ENCODE data around the gene WDR64. TPM values are rescaled to one million over a fixed set of nuclear protein-coding genes. Genes with fewer than 3 reads are reported as not detected.

The WDR64 gene
- under 1 TPM in 1 of 2 experiments, not detected in 1; 0.13 TPM for total RNA-seq

DNA sequence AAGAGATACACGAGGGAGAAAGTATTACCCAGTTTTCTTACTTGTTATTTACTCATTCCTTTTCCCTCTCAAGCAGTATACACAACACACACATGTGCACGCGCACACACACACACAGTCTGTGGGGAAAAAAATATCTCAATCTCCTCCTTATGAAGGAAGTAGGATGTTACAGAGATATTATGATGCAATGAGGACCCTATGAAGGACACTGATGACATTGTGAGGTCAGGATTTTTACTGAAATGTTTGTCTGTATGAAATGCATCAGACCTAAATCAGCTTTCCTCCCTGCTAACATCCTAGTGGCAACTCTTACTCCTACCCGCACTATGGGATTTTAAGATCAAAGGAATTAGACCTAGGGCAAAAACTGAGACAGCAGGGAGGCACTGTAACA lies at the start of gene WDR64:
TSS of gene WDR64 (plus strand) at position 270 of the 400 bp plus-strand sequence. CDS start 204 bp downstream, outside the sequence.
- DNase-seq = no peak
- no peaks in the 10 kb centered on the region for H3K4me1 Mint-ChIP-seq
- no peak within 1 kb of the TSS for H3K27ac Mint-ChIP-seq
- H3K4me3 Mint-ChIP-seq = no peak within 1 kb of the TSS
- no peaks in the 10 kb centered on the region for H3K9me3 Mint-ChIP-seq
- peaks cover 14% of the 10 kb centered on the region for H3K27me3 Mint-ChIP-seq
- CTCF ChIA-PET = no interaction called here
- POLR2A ChIA-PET = no interaction called here
- no peaks in the 10 kb centered on the region for H3K36me3 Mint-ChIP-seq (ENCODE audit: low read depth)

DNA sequence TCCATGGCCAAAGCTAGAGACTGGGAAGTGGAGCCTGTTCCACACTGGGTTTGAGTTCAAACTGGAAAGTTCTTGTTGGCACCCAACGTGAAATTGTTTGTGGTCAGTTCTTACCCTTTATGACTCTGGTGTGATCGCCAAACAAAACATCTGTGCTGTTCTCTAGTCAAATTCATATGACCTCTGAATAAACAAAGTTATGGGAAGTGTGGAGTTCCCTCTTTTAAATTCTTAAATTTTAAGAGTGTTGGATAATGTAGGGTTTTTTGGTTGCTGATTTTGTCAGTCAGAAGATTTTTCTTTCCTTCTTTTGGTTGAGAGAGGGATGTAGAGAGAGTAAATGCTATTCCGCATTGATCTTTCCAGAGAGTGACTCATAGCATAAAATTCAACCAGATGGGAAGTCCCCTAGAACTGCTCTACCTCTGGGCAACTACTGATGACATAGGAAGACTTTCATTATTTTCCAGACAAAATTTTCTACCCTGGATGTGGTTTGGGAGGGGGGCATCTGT lies 48.3 kb upstream of the WDR64 start:
- CTCF ChIA-PET = no interaction called here
- Mint-ChIP-seq H3K27ac (no peak overlapping the region), H3K9me3 (no peaks in the 10 kb centered on the region), H3K27me3 (no peaks in the 10 kb centered on the region), H3K4me3 (no peak overlapping the region), H3K4me1 (peaks cover 4% of the 10 kb centered on the region), H3K36me3 (ENCODE audit: low read depth) (no peaks in the 10 kb centered on the region)
- no peak for DNase-seq
- POLR2A ChIA-PET = no interaction called here

DNA sequence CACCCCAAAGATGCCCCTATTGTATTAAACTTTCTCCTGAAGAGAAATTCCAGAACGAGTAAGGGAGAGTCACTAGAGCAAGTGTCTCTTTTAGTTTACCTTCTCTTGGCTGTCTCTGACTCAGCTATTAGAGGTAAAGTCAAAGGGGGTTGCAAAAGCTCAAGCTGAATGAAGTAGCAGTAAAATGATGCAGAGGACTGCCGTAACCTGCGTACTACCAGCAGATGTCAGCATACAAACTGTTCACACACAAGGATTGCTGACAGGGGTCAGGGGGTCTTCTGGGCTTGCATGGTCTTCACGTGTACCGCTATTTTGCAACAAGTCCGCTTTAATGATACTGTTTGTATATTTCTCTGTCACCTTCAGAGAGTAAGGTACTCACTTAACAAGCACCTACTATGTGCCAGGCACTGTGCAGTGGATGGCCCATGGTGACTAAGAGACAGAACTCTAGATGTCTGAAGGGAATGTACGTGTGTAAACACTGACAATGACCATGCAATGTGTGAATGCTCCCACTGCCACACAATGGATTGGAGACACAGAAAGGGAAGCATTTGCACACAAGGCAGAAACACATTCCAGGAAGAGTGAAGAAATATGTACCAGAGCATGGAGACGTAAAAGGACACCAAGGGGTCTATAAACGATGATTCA lies 46.8 kb upstream of the WDR64 start:
- no peaks in the 10 kb centered on the region for H3K27me3 Mint-ChIP-seq
- DNase-seq = no peak
- no peak overlapping the region for H3K4me3 Mint-ChIP-seq
- no peak overlapping the region for H3K27ac Mint-ChIP-seq
- peaks cover 4% of the 10 kb centered on the region for H3K4me1 Mint-ChIP-seq
- ChIA-PET POLR2A (no interaction called here), CTCF (interaction anchor here (1.0 to 1.5 kb wide), 2 partner anchors 218 to 394 kb away, joined by 3 read pairs; partner anchors contain the start of gene MAP1LC3C)
- H3K36me3 Mint-ChIP-seq (ENCODE audit: low read depth) = no peaks in the 10 kb centered on the region
- H3K9me3 Mint-ChIP-seq = no peaks in the 10 kb centered on the region

DNA sequence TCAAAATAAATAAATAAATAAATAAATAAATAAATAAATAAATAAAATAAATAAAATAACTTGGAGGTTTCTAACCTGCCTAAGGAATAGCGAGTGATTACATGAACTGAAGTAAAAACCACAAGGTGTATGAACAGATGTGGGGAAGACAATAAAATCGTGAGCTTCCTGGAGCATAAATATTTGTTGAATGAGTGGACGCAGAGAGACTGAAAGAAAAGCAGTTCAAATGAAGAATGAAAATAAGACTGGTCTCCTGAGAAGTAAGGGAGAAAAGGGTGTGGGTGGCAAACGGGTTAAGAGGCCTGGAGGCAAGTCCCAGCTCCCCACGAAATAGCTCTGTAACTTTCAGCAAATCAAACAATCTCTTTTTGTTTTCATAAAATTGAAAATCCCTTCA lies 45.5 kb upstream of the WDR64 start:
- Mint-ChIP-seq H3K4me3 (no peak overlapping the region), H3K4me1 (no peaks in the 10 kb centered on the region), H3K27me3 (no peaks in the 10 kb centered on the region), H3K9me3 (no peaks in the 10 kb centered on the region), H3K36me3 (ENCODE audit: low read depth) (no peaks in the 10 kb centered on the region), H3K27ac (no peak overlapping the region)
- CTCF ChIA-PET = interaction anchor here (0.5 to 1.5 kb wide), 3 partner anchors 217 to 392 kb away, joined by 3 read pairs; partner anchors contain the start of gene MAP1LC3C
- DNase-seq = no peak
- POLR2A ChIA-PET = no interaction called here

- DNase-seq = no peak
- no peaks in the 10 kb centered on the region for H3K36me3 Mint-ChIP-seq (ENCODE audit: low read depth)
- H3K4me3 Mint-ChIP-seq = no peak overlapping the region
- POLR2A ChIA-PET = interaction anchor here (2.0 kb wide), 1 partner anchor 33 kb away, joined by 4 read pairs; the partner anchor contains the start of genes CHML and OPN3
- no peaks in the 10 kb centered on the region for H3K9me3 Mint-ChIP-seq
- no peaks in the 10 kb centered on the region for H3K27me3 Mint-ChIP-seq
- no peak overlapping the region for H3K27ac Mint-ChIP-seq
- peaks cover under 1% of the 10 kb centered on the region for H3K4me1 Mint-ChIP-seq
- CTCF ChIA-PET = no interaction called here
Measured at GRCh38 chr1:241607497-241607896, 44.6 kb upstream of the WDR64 start.

- DNase-seq = no peak
- no peaks in the 10 kb centered on the region for H3K27me3 Mint-ChIP-seq
- H3K27ac Mint-ChIP-seq = no peak overlapping the region
- H3K4me3 Mint-ChIP-seq = no peak overlapping the region
- no peaks in the 10 kb centered on the region for H3K36me3 Mint-ChIP-seq (ENCODE audit: low read depth)
- H3K9me3 Mint-ChIP-seq = no peaks in the 10 kb centered on the region
- peaks cover 5% of the 10 kb centered on the region for H3K4me1 Mint-ChIP-seq
- POLR2A ChIA-PET = interaction anchor here (2.0 kb wide), 1 partner anchor 32 kb away, joined by 4 read pairs; the partner anchor contains the start of genes CHML and OPN3
- CTCF ChIA-PET = interaction anchor here (1.3 kb wide), 1 partner anchor 9 kb away, joined by 3 read pairs; no protein-coding TSS in a partner anchor
Measured at GRCh38 chr1:241608379-241609033, 43.6 kb upstream of the WDR64 start.

DNA sequence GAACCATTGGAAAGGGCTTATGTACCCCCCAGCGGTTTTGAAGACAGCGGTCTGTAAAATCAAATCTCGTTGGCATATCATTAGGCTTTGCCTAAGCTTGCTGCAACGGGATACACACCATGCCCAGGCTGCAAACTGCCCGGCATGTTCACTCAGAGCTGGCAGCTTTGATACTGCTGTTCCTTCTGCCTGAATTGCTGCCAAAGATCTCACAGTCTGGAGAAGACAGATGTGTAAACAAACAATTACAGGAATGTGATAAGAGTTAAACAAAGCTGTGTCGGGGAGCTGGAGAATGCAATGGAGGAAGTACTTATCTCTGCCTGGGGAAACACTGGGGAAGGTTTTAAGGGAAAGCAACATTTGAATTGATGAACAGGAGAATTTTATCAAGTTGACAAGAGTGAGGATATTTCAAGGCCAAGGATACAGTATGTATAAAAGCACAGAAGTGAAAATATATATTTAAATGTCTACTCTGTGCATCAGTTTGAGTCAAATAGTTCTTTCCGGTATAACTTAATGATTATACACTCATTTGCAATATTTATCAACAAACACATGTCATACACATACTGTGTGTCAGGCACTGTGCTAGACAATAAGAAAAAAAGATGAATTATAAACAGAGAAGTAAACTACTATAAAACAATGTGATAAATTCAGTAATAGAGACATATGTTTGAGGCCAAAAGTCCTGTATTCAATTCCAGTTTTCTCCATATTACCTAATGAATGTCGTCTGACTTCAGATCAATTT lies 41.8 kb upstream of the WDR64 start:
- Mint-ChIP-seq H3K27me3 (no peaks in the 10 kb centered on the region), H3K27ac (no peak overlapping the region), H3K36me3 (ENCODE audit: low read depth) (no peaks in the 10 kb centered on the region), H3K4me1 (peaks cover 5% of the 10 kb centered on the region), H3K9me3 (no peaks in the 10 kb centered on the region), H3K4me3 (no peak overlapping the region)
- no peak for DNase-seq
- ChIA-PET POLR2A (interaction anchor here (0.7 to 1.4 kb wide), 3 partner anchors 17 to 234 kb away, joined by 3 read pairs; no protein-coding TSS in a partner anchor), CTCF (interaction anchor here (0.6 to 5.8 kb wide), 28 partner anchors 10 to 389 kb away, joined by 3 to 49 read pairs (median 4); partner anchors contain the start of genes CHML, EXO1, FH and KMO)

DNA sequence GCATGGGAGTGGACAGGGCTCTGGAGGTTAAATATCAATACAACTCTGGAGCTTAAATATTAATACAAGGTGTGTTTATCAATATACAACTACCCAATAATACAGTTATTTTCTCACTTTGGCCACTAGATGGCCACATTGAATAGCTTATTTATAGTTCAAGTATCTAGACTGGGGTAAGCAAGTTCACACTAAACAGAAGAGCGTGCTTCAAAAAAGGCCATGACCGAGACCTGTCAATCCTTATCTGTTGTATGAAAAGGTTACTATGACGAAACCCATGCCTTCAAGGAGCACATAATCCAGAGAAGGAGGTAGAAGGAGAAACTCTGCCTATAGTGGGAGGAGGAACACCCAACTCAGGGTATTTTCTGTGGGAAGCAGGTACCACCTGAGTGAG lies 41.0 kb upstream of the WDR64 start:
- DNase-seq = no peak
- CTCF ChIA-PET = interaction anchor here (0.6 to 5.8 kb wide), 34 partner anchors 9 to 455 kb away, joined by 3 to 49 read pairs (median 4); partner anchors contain the start of genes CHML, EXO1, FH and KMO
- no peaks in the 10 kb centered on the region for H3K27me3 Mint-ChIP-seq
- POLR2A ChIA-PET = interaction anchor here (0.7 to 1.4 kb wide), 3 partner anchors 17 to 233 kb away, joined by 3 read pairs; no protein-coding TSS in a partner anchor
- no peak overlapping the region for H3K4me3 Mint-ChIP-seq
- no peaks in the 10 kb centered on the region for H3K36me3 Mint-ChIP-seq (ENCODE audit: low read depth)
- no peak overlapping the region for H3K27ac Mint-ChIP-seq
- H3K9me3 Mint-ChIP-seq = no peaks in the 10 kb centered on the region
- H3K4me1 Mint-ChIP-seq = peaks cover 5% of the 10 kb centered on the region

- Mint-ChIP-seq H3K4me1 (peaks cover 5% of the 10 kb centered on the region), H3K27ac (no peak overlapping the region), H3K36me3 (ENCODE audit: low read depth) (no peaks in the 10 kb centered on the region), H3K9me3 (no peaks in the 10 kb centered on the region), H3K27me3 (no peaks in the 10 kb centered on the region), H3K4me3 (no peak overlapping the region)
- POLR2A ChIA-PET = interaction anchor here (0.8 kb wide), 1 partner anchor 26 kb away, joined by 3 read pairs; no protein-coding TSS in a partner anchor
- no peak for DNase-seq
- CTCF ChIA-PET = interaction anchor here (0.7 to 5.8 kb wide), 20 partner anchors 10 to 454 kb away, joined by 3 to 49 read pairs (median 5); partner anchors contain the start of genes CHML, EXO1, FH and KMO
Measured at GRCh38 chr1:241611736-241612135, 40.3 kb upstream of the WDR64 start.

DNA sequence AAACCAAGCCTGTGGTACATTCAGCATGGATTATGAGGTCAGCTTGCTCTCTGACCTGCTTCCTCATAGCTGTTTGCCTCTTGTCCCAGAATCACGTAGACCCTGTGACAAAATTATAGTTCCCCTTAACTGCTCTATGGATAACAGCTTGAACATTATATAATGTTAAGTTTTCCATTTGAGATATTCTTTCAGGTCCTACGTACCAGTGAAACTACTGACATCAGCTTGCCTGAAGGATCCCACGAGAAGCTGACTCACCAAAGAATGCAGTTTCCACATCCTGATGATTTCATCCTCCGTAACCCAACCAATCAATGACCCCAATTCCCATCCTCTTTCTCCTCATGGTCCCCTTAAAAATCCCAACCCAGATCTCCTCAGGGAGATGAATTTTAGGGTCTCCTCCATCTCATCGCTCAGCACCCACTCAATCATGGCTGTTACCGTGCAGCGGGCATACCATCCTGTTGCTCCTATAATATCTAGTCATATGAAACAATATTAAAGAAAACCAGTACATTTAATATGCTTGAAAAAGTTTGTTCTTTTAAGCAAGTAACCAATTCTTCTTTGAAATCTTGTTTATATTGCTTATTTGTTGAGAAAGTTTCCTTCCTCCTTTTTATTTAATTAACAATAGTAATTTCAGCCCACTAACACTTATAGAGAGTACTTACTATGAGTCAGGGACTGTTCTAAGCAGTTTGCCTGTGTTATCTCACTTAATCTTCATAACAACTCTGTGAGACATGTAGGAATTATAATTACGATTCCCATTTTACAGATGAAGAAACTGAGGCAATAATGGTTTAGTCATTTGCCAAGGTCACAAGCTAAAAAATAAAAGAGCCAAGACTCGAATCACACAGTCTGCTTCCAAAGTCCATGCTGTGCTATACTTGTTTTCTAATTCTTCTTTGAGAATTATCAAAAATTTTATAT lies 39.3 kb upstream of the WDR64 start:
- H3K36me3 Mint-ChIP-seq (ENCODE audit: low read depth) = no peaks in the 10 kb centered on the region
- H3K4me3 Mint-ChIP-seq = no peak overlapping the region
- H3K27ac Mint-ChIP-seq = no peak overlapping the region
- ChIA-PET POLR2A (interaction anchor here (0.8 kb wide), 1 partner anchor 25 kb away, joined by 3 read pairs; no protein-coding TSS in a partner anchor), CTCF (interaction anchor here (1.0 to 5.8 kb wide), 8 partner anchors 9 to 387 kb away, joined by 3 to 49 read pairs (median 10); partner anchors contain the start of genes EXO1 and MAP1LC3C)
- H3K4me1 Mint-ChIP-seq = peaks cover 5% of the 10 kb centered on the region
- DNase-seq = no peak
- H3K27me3 Mint-ChIP-seq = no peaks in the 10 kb centered on the region
- H3K9me3 Mint-ChIP-seq = no peaks in the 10 kb centered on the region

DNA sequence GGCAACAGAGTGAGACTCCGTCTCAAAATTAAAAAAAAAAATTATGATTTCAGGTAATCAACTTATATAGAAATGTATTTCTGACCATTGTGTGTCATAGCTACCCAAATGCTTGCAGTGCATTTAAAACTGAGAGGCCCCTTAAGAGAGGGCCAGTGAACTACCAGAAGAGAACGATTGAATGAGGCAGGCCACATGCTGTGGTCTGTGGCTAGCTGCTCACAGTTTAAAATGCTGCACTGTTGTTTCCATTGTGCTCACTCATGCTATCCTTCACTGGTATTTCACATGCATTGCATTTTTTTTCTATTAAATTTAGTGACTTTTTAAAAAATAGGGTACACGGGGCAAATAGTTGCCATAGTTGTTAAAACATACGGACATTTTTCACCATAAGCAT lies 37.9 kb upstream of the WDR64 start:
- H3K27ac Mint-ChIP-seq = no peak overlapping the region
- DNase-seq = peak; percentile 23
- H3K4me1 Mint-ChIP-seq = peaks cover 5% of the 10 kb centered on the region
- no peak overlapping the region for H3K4me3 Mint-ChIP-seq
- CTCF ChIA-PET = interaction anchor here (5.8 kb wide), 1 partner anchor 12 kb away, joined by 49 read pairs; no protein-coding TSS in a partner anchor
- POLR2A ChIA-PET = interaction anchor here (0.6 kb wide), 1 partner anchor 18 kb away, joined by 3 read pairs; no protein-coding TSS in a partner anchor
- H3K9me3 Mint-ChIP-seq = no peaks in the 10 kb centered on the region
- no peaks in the 10 kb centered on the region for H3K36me3 Mint-ChIP-seq (ENCODE audit: low read depth)
- H3K27me3 Mint-ChIP-seq = no peaks in the 10 kb centered on the region
